ENCODE data around the gene SNX5. TPM values are rescaled to one million over a fixed set of nuclear protein-coding genes. Genes with fewer than 3 reads are reported as not detected.

SNX5 gene
- total and polyA plus RNA-seq, 2 of the 13 experiments (the other 11 are each of a cell fraction or from before 2014, with no cell fraction given) = 664 to 1,040 TPM

GRCh38 chr20:17985388-17986018 is 16.9 kb upstream of the SNX5 start (continued):
- TF ChIP-seq GATAD2A (CRISPR knock-in tag; IDR thresholded peaks at IDR 0.05) (peak; percentile 100), ZKSCAN8 (CRISPR knock-in tag; IDR thresholded peaks at IDR 0.05; ENCODE audit: borderline replicate concordance) (peak; percentile 95), CBX5 (CRISPR knock-in tag; IDR thresholded peaks at IDR 0.05; ENCODE audit: borderline replicate concordance) (0 out of 2 replicates have a peak, but pooled peaks have one; percentile 34), GABPA (IDR thresholded peaks at IDR 0.05; ENCODE audit: low read depth, low read length) (no peak), GABPA (CRISPR knock-in tag; IDR thresholded peaks at IDR 0.05; ENCODE audit: low read depth) (0 out of 2 replicates have a peak, but pooled peaks have one; percentile 21), ZNF205 (CRISPR knock-in tag; IDR thresholded peaks at IDR 0.05) (peak; percentile 97), MIXL1 (CRISPR knock-in tag; IDR thresholded peaks at IDR 0.05) (peak; percentile 96), ZNF512 (CRISPR knock-in tag; IDR thresholded peaks at IDR 0.05) (0 out of 2 replicates have a peak, but pooled peaks have one; percentile 48), ZNF30 (CRISPR knock-in tag; IDR thresholded peaks at IDR 0.05) (no peak), MEF2D (CRISPR knock-in tag; IDR thresholded peaks at IDR 0.05) (peak; percentile 73; the same call in 1 of the 2 replicates), ZEB1 (IDR thresholded peaks at IDR 0.05; ENCODE audit: insufficient replicate concordance, low read depth) (peak; percentile 58), ZBTB8A (CRISPR knock-in tag; IDR thresholded peaks at IDR 0.05; ENCODE audit: borderline replicate concordance, low read depth) (no peak), TFAP4 (IDR thresholded peaks at IDR 0.05; ENCODE audit: borderline replicate concordance, low read depth) (peak; percentile 83; the same call in 1 of the 2 replicates), ZNF24 (IDR thresholded peaks at IDR 0.05) (0 out of 2 replicates have a peak, but pooled peaks have one; percentile 44), SKI (IDR thresholded peaks at IDR 0.05; ENCODE audit: partially characterized antibody) (peak; percentile 73), ZNF12 (CRISPR knock-in tag; IDR thresholded peaks at IDR 0.05) (peak; percentile 90; the same call in 1 of the 2 replicates), TFE3 (CRISPR knock-in tag; IDR thresholded peaks at IDR 0.05) (peak; percentile 92), AHR (CRISPR knock-in tag; IDR thresholded peaks at IDR 0.05) (no peak; the same call in 1 of the 2 replicates), JUNB (CRISPR knock-in tag; IDR thresholded peaks at IDR 0.05; ENCODE audit: borderline replicate concordance) (no peak; the same call in 1 of the 2 replicates), KMT2B (CRISPR knock-in tag; IDR thresholded peaks at IDR 0.05) (peak; percentile 76; the same call in 1 of the 2 replicates), SAP130 (CRISPR knock-in tag; IDR thresholded peaks at IDR 0.05; ENCODE audit: low read depth) (peak; percentile 97), THAP7 (CRISPR knock-in tag; IDR thresholded peaks at IDR 0.05) (0 out of 2 replicates have a peak, but pooled peaks have one; percentile 26), TARDBP (CRISPR knock-in tag; IDR thresholded peaks at IDR 0.05) (peak; percentile 95), TFDP2 (CRISPR knock-in tag; IDR thresholded peaks at IDR 0.05) (peak; percentile 53; the same call in 1 of the 2 replicates), CCAR2 (optimal IDR thresholded peaks at IDR 0.05; ENCODE audit: low read depth, low read length) (peak; percentile 57), SOX6 (IDR thresholded peaks at IDR 0.05) (no peak), SOX6 (CRISPR knock-in tag; IDR thresholded peaks at IDR 0.05) (peak; percentile 88)
